ENCODE measurements around the gene REM1.
A peak's percentile ranks its signal among the peaks of the same experiment; 100 is the strongest.
"Not testable (repeated sequence)": the region's sequence is repeated elsewhere in the genome, so short reads cannot be mapped to it uniquely, and the experiment has no call there.

The REM1 gene

GRCh38 chr20:31485450-31486339 is 10.6 kb downstream of the REM1 start:
- DNase-seq: no peak

DNA sequence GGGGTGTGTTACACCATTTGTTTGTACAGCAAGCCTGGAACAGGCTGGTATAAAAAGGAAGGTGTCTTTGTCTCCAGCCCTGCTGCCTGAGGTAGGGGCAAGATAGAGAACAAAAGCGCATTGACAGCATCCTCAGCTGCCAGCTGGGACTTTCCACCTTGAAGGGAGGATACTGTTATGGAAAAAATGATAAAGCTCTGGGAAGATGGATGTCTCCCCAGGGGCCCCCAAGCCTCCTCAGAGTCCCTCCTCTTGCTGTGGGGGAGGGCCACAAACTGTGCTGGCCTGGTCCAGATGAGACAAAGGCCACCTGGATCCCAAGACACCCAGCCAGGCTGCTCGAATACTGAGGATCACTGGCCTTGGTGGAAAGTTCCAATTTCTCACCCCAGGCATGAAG is 13.0 kb downstream of the REM1 start:
- DNase-seq: no peak

GRCh38 chr20:31489152-31489551 is 14.1 kb downstream of the REM1 start:
- no peak for DNase-seq

DNA sequence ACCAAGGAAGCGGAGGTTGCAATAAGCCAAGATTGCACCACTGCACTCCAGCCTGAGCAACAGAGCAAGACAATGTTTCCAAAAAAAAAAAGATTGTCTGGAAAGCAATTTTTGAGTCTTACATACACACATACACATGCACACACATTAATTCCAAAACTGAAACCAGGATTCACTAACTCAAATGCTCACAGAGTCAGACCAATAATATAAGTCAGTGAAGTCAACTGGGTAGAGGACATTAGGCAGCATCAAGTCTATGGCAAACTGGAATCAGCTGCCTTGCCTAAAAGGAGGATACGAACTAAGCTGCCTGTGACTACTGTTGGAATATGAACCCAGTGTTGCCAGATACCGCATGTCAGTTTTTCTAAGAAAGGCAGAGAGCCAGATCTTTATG is 15.7 kb downstream of the REM1 start:
- DNase-seq: no peak

DNA sequence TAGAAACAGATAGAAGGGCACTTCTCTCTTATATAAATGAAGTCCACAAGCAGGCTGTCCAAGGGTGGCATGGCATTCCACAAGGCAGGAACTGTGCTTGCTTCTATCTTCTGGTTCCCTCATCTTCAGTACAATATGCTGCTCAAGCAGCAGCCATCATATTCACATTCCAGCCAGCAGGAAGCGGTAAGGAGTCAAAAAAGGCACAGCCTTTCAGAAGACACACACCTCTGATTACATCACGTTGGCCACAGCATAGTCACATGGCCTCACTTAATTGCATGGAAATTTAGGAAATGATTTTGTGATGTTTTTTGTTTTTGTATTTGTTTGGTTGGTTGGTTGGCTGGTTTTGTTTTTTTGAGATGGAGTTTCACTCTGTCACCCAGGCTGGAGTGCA is 19.0 kb downstream of the REM1 start:
- no peak for DNase-seq

DNA sequence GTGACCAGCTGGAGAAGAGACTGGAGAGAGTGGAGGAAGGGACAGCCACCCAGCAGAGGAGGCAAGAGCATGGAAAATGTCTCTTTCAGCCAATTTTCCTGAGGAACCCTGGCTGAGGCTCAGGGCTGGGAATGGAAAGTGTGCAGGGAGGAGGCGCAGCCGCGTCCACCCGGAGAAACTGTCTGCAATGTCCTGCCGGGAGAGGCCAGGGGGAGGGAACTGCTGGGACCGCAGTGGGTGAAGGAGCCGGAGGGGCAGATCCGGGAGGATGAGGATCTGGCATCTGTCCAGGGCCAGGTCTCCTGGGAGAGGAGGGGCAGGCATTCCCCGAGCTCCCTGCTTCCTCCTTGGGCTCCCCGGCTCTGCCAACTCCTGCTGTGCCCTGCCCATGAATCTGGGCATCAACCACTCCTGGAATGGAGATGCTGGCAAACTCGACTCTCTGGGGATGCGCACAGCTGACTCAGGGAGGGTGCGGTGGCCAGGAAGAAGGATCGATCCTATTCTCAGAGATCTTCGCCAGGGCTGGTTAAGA is 21.7 kb downstream of the REM1 start:
- no peak for DNase-seq

DNA sequence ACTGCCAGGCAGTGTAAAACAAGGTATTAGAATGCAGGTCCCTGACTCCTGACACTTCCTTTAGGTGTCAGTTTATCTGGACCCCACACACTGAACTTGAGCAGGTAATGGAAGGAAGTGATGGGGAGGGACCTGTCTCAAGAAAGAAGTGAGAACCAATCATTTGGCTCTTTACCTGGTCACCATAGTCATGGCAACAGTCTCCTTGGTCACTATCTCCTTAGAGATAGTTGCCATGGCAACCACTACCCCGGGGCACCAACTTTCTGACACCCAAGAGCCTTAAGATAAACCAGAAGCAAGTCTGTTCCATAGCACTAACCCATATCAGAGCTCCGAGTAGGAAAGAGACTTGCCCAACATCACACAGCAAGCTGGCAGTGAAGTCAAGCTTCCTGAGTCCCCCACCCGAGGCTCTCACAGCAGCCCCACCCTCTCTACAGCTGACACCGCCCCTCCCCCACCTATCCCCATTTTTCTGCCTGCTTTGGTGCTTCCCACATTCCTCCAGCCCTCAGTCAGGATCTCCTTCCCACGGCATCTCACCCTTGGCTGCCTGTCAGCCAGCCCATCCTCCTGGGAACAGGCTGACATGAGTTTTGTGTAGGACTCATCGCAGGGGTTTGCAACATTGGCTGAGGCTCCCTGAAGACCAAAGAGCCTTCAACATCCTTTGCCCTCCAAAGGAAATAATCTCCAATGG is 22.9 kb downstream of the REM1 start:
- DNase-seq: no peak

- DNase-seq: no peak
These were observed 25.4 kb downstream of the REM1 start for GRCh38 chr20:31500527-31500926.

DNA sequence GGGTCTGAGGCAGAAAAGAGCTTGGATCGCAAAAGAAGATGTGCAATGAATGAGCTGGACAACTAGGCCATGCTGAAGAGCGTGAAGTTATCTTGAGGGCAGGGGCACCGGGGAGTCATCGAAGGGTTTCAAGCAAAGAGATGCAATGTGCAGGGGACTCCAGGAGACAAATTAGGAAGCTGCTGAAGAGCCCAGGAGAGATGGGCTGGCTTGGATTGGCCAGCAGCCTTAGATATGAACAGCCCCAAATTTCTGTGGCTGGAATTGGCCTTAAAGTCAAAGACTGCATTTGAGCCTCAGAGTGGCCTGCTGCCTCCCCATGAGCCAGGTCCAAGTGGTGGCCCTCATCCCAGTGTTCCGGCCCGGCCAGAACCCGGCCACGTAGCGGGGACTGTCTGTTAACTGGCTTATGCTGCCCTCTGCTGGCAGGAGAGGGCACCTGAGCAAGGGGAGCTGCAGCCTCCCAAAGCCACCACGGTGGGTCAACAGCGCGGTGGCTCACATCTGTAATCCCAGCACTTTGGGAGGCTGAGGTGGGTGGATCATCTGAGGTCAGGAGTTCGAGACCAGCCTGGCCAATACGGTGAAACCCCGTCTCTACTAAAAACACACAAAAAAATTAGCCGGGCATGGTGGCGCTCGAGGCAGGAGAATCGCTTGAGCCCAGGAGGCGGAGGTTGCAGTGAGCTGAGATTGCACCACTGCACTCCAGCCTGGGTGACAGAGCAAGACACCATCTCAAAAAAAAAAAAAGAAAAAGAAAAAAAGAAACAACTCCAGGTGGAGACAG is 28.0 kb downstream of the REM1 start:
- DNase-seq: peak; percentile 73

- no peak for DNase-seq
These were observed 30.8 kb downstream of the REM1 start for GRCh38 chr20:31505903-31506302.

- DNase-seq: no peak
These were observed 33.6 kb downstream of the REM1 start for GRCh38 chr20:31508517-31509244.

GRCh38 chr20:31514154-31515071 is 39.3 kb downstream of the REM1 start, which contains the start of gene HM13:
HM13 (plus strand) TSS chr20:31514442; CDS start chr20:31514552, 110 bp downstream.
- peak; percentile 97 for DNase-seq

DNA sequence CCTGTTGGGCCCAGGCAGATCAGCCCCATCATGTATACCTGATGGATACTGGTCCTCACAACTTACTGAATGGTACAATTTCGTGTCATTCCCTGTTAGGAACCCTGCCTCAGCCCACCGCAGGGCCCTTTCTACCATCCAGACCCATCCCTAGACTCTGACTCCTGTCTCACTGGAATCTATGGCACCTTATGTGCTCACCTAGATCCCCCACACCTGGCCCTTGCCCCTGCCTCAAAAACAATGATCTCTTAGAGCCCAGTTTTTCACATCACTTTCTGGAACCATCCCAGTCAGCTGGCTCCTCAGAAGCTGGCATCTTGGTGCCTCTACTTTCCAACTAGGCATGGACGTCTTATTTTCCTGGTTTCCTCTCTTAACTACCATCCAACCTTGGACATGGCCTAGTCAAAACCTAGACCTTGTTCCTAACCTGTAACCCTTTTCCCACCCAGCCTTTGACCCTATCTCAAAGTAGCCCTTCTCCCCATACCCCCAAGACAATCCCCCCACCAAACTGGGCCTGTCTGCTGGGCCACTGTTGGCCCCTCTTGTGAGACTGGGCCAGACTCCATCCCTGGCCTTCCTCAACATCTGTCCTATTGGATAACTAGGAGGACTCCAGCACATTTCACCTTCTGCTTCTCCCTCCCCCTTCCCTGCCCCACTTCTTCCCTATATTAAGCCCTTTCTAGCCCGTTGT is 40.1 kb downstream of the REM1 start:
- no peak for DNase-seq

GRCh38 chr20:31515775-31516107 is 40.7 kb downstream of the REM1 start:
- DNase-seq: no peak

DNA sequence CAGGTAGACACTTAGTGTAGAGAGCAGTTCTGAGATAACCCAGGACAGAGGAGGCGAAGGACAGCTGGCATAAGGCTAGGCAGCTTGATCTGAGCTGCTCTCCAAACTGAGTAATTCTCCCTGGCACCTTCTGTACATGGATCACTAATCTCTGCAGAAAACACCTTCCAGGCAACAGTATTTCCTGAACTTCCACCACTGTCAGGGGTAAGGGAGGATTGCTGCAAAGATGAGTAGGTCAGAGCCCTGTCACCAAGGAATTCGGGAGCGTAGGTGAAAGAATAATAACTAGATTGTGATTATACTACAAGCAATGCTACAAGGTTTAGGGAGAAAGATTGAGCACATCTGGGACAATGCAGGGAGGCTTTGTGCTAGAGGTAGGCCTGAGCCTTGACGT is 41.1 kb downstream of the REM1 start:
- no peak for DNase-seq

- no peak for DNase-seq
These were observed 41.6 kb downstream of the REM1 start for GRCh38 chr20:31516651-31517050.

DNA sequence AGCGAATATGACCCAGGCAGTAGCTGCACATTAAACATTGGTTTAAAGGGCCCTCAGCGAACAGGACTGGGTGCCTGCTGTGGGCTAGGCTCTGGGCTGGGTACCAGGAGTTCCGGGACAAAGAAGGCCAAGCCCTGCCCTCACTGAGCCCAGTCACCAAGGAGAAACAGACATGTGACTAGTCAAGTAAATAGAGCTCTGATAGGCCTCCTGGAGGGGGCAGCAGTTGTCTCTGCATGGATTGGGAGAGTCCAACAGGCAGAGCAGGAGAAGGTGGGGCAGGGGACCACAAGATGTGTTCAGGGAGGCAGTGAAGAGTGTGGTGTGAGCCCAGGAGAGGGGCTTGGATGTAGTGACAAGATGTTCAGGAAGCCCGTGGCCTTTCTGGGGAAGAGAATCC is 42.3 kb downstream of the REM1 start:
- peak; percentile 36 for DNase-seq

- DNase-seq: not testable (repeated sequence)
These were observed 46.2 kb downstream of the REM1 start for GRCh38 chr20:31521267-31521666.

GRCh38 chr20:31522731-31523130 is 47.6 kb downstream of the REM1 start:
- no peak for DNase-seq

DNA sequence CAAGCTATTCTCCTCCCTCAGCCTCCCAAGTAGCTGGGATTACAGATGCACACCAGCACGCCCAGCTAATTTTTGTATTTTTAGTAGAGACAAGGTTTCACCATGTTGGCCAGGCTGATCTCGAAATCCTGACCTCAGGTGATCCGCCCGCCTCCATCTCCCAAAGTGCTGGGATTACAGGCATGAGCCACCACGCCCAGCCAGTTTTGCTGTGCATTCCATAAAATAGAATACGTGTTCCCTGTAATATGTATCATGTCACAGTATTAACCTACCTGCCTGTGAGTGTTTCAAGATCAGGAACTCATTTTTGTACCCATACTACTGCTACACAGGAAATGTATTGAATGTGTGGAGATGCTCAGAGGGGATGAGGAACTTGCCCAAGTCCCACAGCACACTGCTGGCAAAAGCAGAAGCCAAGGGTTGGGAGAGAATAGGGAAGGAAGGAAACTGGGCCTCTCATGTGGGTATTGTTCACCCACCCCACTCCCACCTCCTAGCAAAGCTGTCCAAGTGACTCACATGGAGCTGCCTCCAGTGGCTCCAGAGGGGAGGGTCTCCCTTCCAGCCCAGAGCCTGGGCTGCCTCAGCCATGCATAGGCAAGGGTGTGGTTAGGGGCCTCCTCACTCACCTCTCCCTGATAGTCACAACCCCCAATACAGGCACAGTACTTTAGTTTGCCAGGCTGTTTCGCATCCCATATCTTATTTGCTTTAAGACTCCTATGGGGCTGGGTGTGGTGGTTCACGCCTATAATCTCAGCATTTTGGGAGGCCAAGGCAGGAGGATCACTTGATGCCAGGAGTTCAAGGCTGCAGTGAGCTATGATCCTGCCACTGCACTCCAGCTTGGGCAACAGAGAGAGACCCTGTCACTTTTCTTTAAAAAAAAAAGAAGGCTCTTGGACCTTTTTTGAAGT is 48.5 kb downstream of the REM1 start:
- DNase-seq: no peak
